Stimulated activated naive B cell treated with anti-CD40 and anti-IgM and Interleukin-4, amounts not matched to agents 10 μg/mL and 1 μg/mL and 100 μg/mL, for 72 hours (primary cell): Measurements from ENCODE around the gene FBLL1.
"Not testable (repeated sequence)": the region's sequence is repeated elsewhere in the genome, so short reads cannot be mapped to it uniquely, and the experiment has no call there.

Source experiments
- ATAC-seq, 2 donors: fragments of 150-1000 bp; cut with Tn5 transposase; replicated peaks; 2 replicates each; pipeline ENCODE4 v1.10.0; 2021; ENCODE audit warnings: moderate library complexity in 1 of 2
- DNase-seq: peaks from one replicate; pipeline ENCODE4 v3.0.0; 2021
- H3K27ac Mint-ChIP-seq: one replicate; pipeline ENCODE4 v1.8.0; 2022; ENCODE audit warnings: mild to moderate bottlenecking, mixed read lengths
- H3K27me3 Mint-ChIP-seq, 2 donors: one replicate each; pipeline ENCODE4 v1.8.0; 2022; ENCODE audit warnings: mixed read lengths in 2 of 2
- H3K36me3 Mint-ChIP-seq, 2 donors: one replicate each; pipeline ENCODE4 v1.8.0; 2022; ENCODE audit warnings: mixed read lengths in 2 of 2, mild to moderate bottlenecking in 1 of 2
- H3K4me1 Mint-ChIP-seq, 2 donors: one replicate each; pipeline ENCODE4 v1.8.0; 2022; ENCODE audit warnings: mixed read lengths in 2 of 2, mild to moderate bottlenecking in 1 of 2
- H3K4me3 Mint-ChIP-seq, 2 donors: one replicate each; pipeline ENCODE4 v1.8.0; 2022; ENCODE audit warnings: mild to moderate bottlenecking in 2 of 2, mixed read lengths in 2 of 2, moderate library complexity in 1 of 2
- H3K9me3 Mint-ChIP-seq, 2 donors: one replicate each; pipeline ENCODE4 v1.8.0; 2022; ENCODE audit warnings: mixed read lengths in 2 of 2, mild to moderate bottlenecking in 1 of 2

The FBLL1 gene

GRCh38 chr5:168530621-168531150 is 1.6 kb downstream of the FBLL1 start:
- Mint-ChIP-seq H3K4me3 (peak overlapping the region; percentile 57 to 77), H3K27me3 (peaks cover 43 to 58% of the 10 kb centered on the region in 2 donors), H3K36me3 (peaks cover 7 to 11% of the 10 kb centered on the region in 2 donors), H3K4me1 (peaks cover 9 to 18% of the 10 kb centered on the region in 2 donors), H3K9me3 (peaks cover 0 to 7% of the 10 kb centered on the region in 2 donors), H3K27ac (no peak overlapping the region)
- DNase-seq: no peak
- ATAC-seq: no peak

GRCh38 chr5:168531191-168531590 is 2.1 kb downstream of the FBLL1 start:
- H3K27ac Mint-ChIP-seq: no peak overlapping the region
- peaks cover 9 to 18% of the 10 kb centered on the region in 2 donors for H3K4me1 Mint-ChIP-seq
- H3K27me3 Mint-ChIP-seq: peaks cover 43 to 58% of the 10 kb centered on the region in 2 donors
- H3K4me3 Mint-ChIP-seq: no peak overlapping the region
- peaks cover 0 to 7% of the 10 kb centered on the region in 2 donors for H3K9me3 Mint-ChIP-seq
- DNase-seq (no peak), ATAC-seq (no peak)
- H3K36me3 Mint-ChIP-seq: peaks cover 7 to 11% of the 10 kb centered on the region in 2 donors

- Mint-ChIP-seq H3K4me1 (peaks cover 9 to 18% of the 10 kb centered on the region in 2 donors), H3K4me3 (no peak overlapping the region), H3K9me3 (peaks cover 0 to 7% of the 10 kb centered on the region in 2 donors), H3K27ac (no peak overlapping the region), H3K36me3 (peaks cover 7 to 11% of the 10 kb centered on the region in 2 donors), H3K27me3 (peaks cover 43 to 58% of the 10 kb centered on the region in 2 donors)
- DNase-seq (no peak), ATAC-seq (no peak)
These were observed 3.1 kb downstream of the FBLL1 start for GRCh38 chr5:168531987-168532864.

- H3K4me3 Mint-ChIP-seq, H3K36me3 Mint-ChIP-seq, ATAC-seq, H3K4me1 Mint-ChIP-seq, H3K9me3 Mint-ChIP-seq, DNase-seq, H3K27ac Mint-ChIP-seq: not testable (repeated sequence)
- peaks cover 26 to 44% of the 10 kb centered on the region in 2 donors for H3K27me3 Mint-ChIP-seq
These were observed 5.2 kb downstream of the FBLL1 start for GRCh38 chr5:168534351-168534750.

- Mint-ChIP-seq H3K27me3 (peaks cover 6 to 19% of the 10 kb centered on the region in 2 donors), H3K9me3 (peaks cover 0 to under 1% of the 10 kb centered on the region in 2 donors), H3K4me3 (no peak overlapping the region), H3K4me1 (no peaks in the 10 kb centered on the region), H3K27ac (no peak overlapping the region), H3K36me3 (no peaks in the 10 kb centered on the region)
- DNase-seq: no peak
- no peak for ATAC-seq
These were observed 8.1 kb downstream of the FBLL1 start for GRCh38 chr5:168537176-168537575.

GRCh38 chr5:168549554-168549953 is 20.4 kb downstream of the FBLL1 start:
- Mint-ChIP-seq H3K27ac (no peak overlapping the region), H3K27me3 (no peaks in the 10 kb centered on the region), H3K9me3 (peaks cover 5 to 8% of the 10 kb centered on the region in 2 donors), H3K4me1 (peaks cover 0 to 6% of the 10 kb centered on the region in 2 donors), H3K36me3 (peaks cover 42 to 65% of the 10 kb centered on the region in 2 donors), H3K4me3 (no peak overlapping the region)
- ATAC-seq (no peak), DNase-seq (no peak)

GRCh38 chr5:168550656-168551055 is 21.6 kb downstream of the FBLL1 start:
- ATAC-seq (no peak), DNase-seq (no peak)
- H3K36me3 Mint-ChIP-seq: peaks cover 36 to 58% of the 10 kb centered on the region in 2 donors
- H3K4me1 Mint-ChIP-seq: peaks cover 0 to 6% of the 10 kb centered on the region in 2 donors
- peaks cover 3 to 4% of the 10 kb centered on the region in 2 donors for H3K9me3 Mint-ChIP-seq
- no peaks in the 10 kb centered on the region for H3K27me3 Mint-ChIP-seq
- H3K4me3 Mint-ChIP-seq: no peak overlapping the region
- no peak overlapping the region for H3K27ac Mint-ChIP-seq

- Mint-ChIP-seq H3K27me3 (no peaks in the 10 kb centered on the region), H3K4me1 (peaks cover 0 to 6% of the 10 kb centered on the region in 2 donors), H3K4me3 (no peak overlapping the region), H3K27ac (no peak overlapping the region), H3K36me3 (peaks cover 33 to 57% of the 10 kb centered on the region in 2 donors), H3K9me3 (peaks cover 3 to 4% of the 10 kb centered on the region in 2 donors)
- ATAC-seq: no peak
- DNase-seq: no peak
These were observed 23.0 kb downstream of the FBLL1 start for GRCh38 chr5:168552146-168552545.

- H3K9me3 Mint-ChIP-seq: peaks cover 0 to 3% of the 10 kb centered on the region in 2 donors
- H3K36me3 Mint-ChIP-seq: peaks cover 30 to 52% of the 10 kb centered on the region in 2 donors
- no peak overlapping the region for H3K27ac Mint-ChIP-seq
These were observed 24.4 kb downstream of the FBLL1 start for GRCh38 chr5:168553377-168554130.

GRCh38 chr5:168557389-168557788 is 28.3 kb downstream of the FBLL1 start:
- peaks cover 0 to 3% of the 10 kb centered on the region in 2 donors for H3K9me3 Mint-ChIP-seq
- DNase-seq (no peak), ATAC-seq (no peak)
- no peaks in the 10 kb centered on the region for H3K27me3 Mint-ChIP-seq
- H3K36me3 Mint-ChIP-seq: peaks cover 34 to 58% of the 10 kb centered on the region in 2 donors
- H3K27ac Mint-ChIP-seq: no peak overlapping the region
- no peak overlapping the region for H3K4me3 Mint-ChIP-seq
- H3K4me1 Mint-ChIP-seq: peaks cover 0 to 8% of the 10 kb centered on the region in 2 donors

More at GRCh38 chr5:168553377-168554130, 24.4 kb downstream of the FBLL1 start:
- ATAC-seq (no peak), DNase-seq (no peak)
- Mint-ChIP-seq H3K4me3 (no peak overlapping the region), H3K27me3 (no peaks in the 10 kb centered on the region), H3K4me1 (peaks cover 0 to 6% of the 10 kb centered on the region in 2 donors)

- no peak overlapping the region for H3K4me3 Mint-ChIP-seq
- peaks cover 15 to 41% of the 10 kb centered on the region in 2 donors for H3K36me3 Mint-ChIP-seq
- H3K27ac Mint-ChIP-seq: no peak overlapping the region
- DNase-seq (no peak), ATAC-seq (no peak)
- H3K4me1 Mint-ChIP-seq: peaks cover 0 to 2% of the 10 kb centered on the region in 2 donors
- no peaks in the 10 kb centered on the region for H3K27me3 Mint-ChIP-seq
- no peaks in the 10 kb centered on the region for H3K9me3 Mint-ChIP-seq
These were observed 33.2 kb downstream of the FBLL1 start for GRCh38 chr5:168562279-168562678.

GRCh38 chr5:168563959-168564358 is 34.9 kb downstream of the FBLL1 start:
- Mint-ChIP-seq H3K4me3 (no peak overlapping the region), H3K9me3 (no peaks in the 10 kb centered on the region), H3K36me3 (peaks cover 20 to 53% of the 10 kb centered on the region in 2 donors), H3K27me3 (no peaks in the 10 kb centered on the region), H3K4me1 (peaks cover 0 to 2% of the 10 kb centered on the region in 2 donors), H3K27ac (no peak overlapping the region)
- ATAC-seq (no peak), DNase-seq (no peak)

GRCh38 chr5:168568738-168569137 is 39.6 kb downstream of the FBLL1 start:
- Mint-ChIP-seq H3K27ac (no peak overlapping the region), H3K27me3 (no peaks in the 10 kb centered on the region), H3K4me1 (peaks cover 5 to 15% of the 10 kb centered on the region in 2 donors), H3K36me3 (peaks cover 19 to 47% of the 10 kb centered on the region in 2 donors), H3K9me3 (no peaks in the 10 kb centered on the region), H3K4me3 (no peak overlapping the region)
- DNase-seq (no peak), ATAC-seq (no peak)
